ENCODE data around the gene HOXB1.
"Not testable (repeated sequence)": the region's sequence is repeated elsewhere in the genome, so short reads cannot be mapped to it uniquely, and the experiment has no call there.

HOXB1 gene

DNA sequence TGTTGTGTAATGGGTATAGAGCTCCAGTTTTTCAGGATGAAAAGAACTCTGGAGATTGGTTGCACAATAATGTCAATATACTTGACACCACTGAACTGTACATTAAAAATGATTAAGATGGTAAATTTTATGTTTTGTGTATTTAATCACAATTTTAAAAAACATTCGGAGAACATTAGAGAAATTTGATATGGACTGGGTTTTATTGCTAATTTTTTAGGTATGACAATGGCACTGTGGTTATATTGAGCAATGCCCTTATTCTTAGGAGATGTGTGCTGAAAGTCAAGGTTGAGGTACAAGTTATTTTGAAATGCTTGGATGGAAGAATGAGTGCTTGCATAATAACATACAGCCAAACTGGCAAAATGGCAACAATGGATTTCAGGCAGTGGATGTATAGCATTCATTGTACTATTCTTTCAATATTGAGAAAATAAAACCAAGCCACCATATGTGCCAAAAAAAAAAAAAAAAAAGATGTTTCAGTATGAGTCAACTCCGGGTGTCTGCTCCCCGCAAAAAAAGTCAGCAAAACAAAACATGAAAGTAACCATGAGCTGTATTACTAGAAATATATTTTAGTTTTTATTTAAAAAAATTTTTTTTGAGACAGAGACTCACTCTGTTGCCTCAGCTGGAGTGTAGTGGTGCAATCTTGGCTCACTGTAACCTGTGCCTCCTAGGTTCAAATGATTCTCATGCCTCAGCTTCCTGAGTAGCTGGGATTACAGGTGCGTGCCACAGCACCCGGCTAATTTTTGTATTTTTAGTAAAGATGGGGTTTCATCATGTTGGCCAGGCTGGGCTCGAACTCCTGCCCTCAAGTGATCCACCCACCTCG is 19.8 kb downstream of the HOXB1 start:
- Histone ChIP-seq H3K9me3 (ENCODE audit: control insufficient read depth, insufficient read depth, low read length) (no peaks in the 10 kb centered on the region), H3K27ac (ENCODE audit: low read depth, low read length) (no peak overlapping the region), H3K9ac (ENCODE audit: low read depth, low read length) (no peak overlapping the region), H3K4me3 (ENCODE audit: low read depth, low read length) (no peak overlapping the region), H3K4me1 (ENCODE audit: control insufficient read depth, insufficient read depth, low read length) (peaks cover 5% of the 10 kb centered on the region), H3K27me3 (ENCODE audit: control insufficient read depth, insufficient read depth, low read length) (peaks cover 24% of the 10 kb centered on the region), H3K36me3 (ENCODE audit: control insufficient read depth, insufficient read depth, low read length) (no peaks in the 10 kb centered on the region)

DNA sequence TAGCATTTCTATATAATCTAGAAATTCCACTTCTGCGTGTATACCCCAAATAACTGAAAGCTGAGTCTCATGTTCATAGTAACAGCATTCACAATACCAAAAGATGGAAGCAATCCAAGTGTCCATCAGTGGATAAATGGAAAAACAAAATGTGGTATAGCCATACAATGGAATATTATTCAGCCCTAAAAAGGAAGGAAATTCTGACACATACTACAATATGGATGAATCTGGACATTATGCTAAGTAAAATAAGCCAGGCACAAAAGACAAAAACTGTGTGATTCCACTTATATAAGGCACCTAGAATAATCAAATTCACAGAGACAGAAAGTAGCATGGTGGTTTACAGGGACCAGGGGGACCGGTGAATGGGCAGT is 20.4 kb downstream of the HOXB1 start:
- Histone ChIP-seq H3K27me3 (ENCODE audit: control insufficient read depth, insufficient read depth, low read length) (peaks cover 23% of the 10 kb centered on the region), H3K9ac (ENCODE audit: low read depth, low read length) (no peak overlapping the region), H3K9me3 (ENCODE audit: control insufficient read depth, insufficient read depth, low read length) (no peaks in the 10 kb centered on the region), H3K36me3 (ENCODE audit: control insufficient read depth, insufficient read depth, low read length) (no peaks in the 10 kb centered on the region), H3K27ac (ENCODE audit: low read depth, low read length) (no peak overlapping the region), H3K4me3 (ENCODE audit: low read depth, low read length) (no peak overlapping the region), H3K4me1 (ENCODE audit: control insufficient read depth, insufficient read depth, low read length) (0 out of 2 replicates have a peak, but pooled peaks cover 8% of the 10 kb centered on the region)

DNA sequence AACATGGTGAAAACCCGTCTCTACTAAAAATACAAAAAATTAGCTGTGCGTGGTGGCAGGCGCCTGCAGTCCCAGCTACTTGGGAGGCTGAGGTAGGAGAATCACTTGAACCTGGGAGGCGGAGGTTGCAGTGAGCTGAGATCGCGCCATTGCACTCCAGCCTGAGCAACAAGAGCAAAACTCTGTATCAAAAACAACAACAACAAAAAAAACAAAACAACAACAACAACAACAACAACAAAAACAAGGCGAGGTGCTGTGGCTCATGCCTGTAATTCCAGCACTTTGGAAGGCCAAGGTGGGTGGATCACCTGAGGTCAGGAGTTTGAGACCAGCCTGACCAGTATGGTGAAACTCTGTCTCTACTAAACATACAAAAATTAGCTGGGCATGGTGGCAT is 21.1 kb downstream of the HOXB1 start:
- H3K36me3 ChIP-seq (ENCODE audit: control insufficient read depth, insufficient read depth, low read length); H3K9me3 ChIP-seq (ENCODE audit: control insufficient read depth, insufficient read depth, low read length); H3K9ac ChIP-seq (ENCODE audit: low read depth, low read length); H3K4me3 ChIP-seq (ENCODE audit: low read depth, low read length); H3K4me1 ChIP-seq (ENCODE audit: control insufficient read depth, insufficient read depth, low read length); H3K27ac ChIP-seq (ENCODE audit: low read depth, low read length): not testable (repeated sequence)
- H3K27me3 ChIP-seq (ENCODE audit: control insufficient read depth, insufficient read depth, low read length), result peaks cover 18% of the 10 kb centered on the region

GRCh38 chr17:48506246-48506645 is 24.6 kb downstream of the HOXB1 start:
- no peak overlapping the region for H3K9ac ChIP-seq (ENCODE audit: low read depth, low read length)
- H3K4me3 ChIP-seq (ENCODE audit: low read depth, low read length), result no peak overlapping the region
- H3K27me3 ChIP-seq (ENCODE audit: control insufficient read depth, insufficient read depth, low read length), result peaks cover 33% of the 10 kb centered on the region

GRCh38 chr17:48505788-48506187 is 25.0 kb downstream of the HOXB1 start:
- H3K9me3 ChIP-seq (ENCODE audit: control insufficient read depth, insufficient read depth, low read length), result no peaks in the 10 kb centered on the region
- H3K4me3 ChIP-seq (ENCODE audit: low read depth, low read length), result no peak overlapping the region; the same call in 1 of the 2 replicates
- peaks cover 38% of the 10 kb centered on the region for H3K27me3 ChIP-seq (ENCODE audit: control insufficient read depth, insufficient read depth, low read length)
- H3K36me3 ChIP-seq (ENCODE audit: control insufficient read depth, insufficient read depth, low read length), result no peaks in the 10 kb centered on the region
- no peak overlapping the region for H3K9ac ChIP-seq (ENCODE audit: low read depth, low read length)
- H3K4me1 ChIP-seq (ENCODE audit: control insufficient read depth, insufficient read depth, low read length), result peaks cover 19% of the 10 kb centered on the region; the same call in 1 of the 2 replicates
- no peak overlapping the region for H3K27ac ChIP-seq (ENCODE audit: low read depth, low read length)

More at GRCh38 chr17:48506246-48506645, 24.6 kb downstream of the HOXB1 start:
- Histone ChIP-seq H3K27ac (ENCODE audit: low read depth, low read length) (no peak overlapping the region), H3K36me3 (ENCODE audit: control insufficient read depth, insufficient read depth, low read length) (no peaks in the 10 kb centered on the region), H3K9me3 (ENCODE audit: control insufficient read depth, insufficient read depth, low read length) (no peaks in the 10 kb centered on the region), H3K4me1 (ENCODE audit: control insufficient read depth, insufficient read depth, low read length) (peaks cover 19% of the 10 kb centered on the region; the same call in 1 of the 2 replicates)

DNA sequence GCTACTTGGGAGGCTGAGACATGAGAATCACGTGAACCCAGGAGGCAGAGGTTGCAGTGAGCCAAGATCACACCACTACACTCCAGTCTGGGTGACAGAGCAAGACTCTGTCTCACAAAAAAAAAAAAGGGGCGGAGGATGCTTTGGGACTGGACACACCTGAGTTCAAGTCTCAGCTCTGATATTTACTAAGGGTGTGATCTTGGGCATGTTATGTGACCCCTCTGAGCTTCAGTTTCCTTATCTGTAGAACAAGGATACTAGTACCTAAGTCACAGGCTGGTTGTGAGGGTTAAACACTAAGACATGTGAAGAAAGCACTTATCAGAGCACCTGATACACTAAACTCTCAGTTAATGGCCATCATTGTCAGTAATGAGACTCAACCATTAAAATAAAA is 25.9 kb downstream of the HOXB1 start:
- Histone ChIP-seq H3K27ac (ENCODE audit: low read depth, low read length) (no peak overlapping the region), H3K9me3 (ENCODE audit: control insufficient read depth, insufficient read depth, low read length) (no peaks in the 10 kb centered on the region), H3K4me3 (ENCODE audit: low read depth, low read length) (no peak overlapping the region), H3K9ac (ENCODE audit: low read depth, low read length) (no peak overlapping the region), H3K36me3 (ENCODE audit: control insufficient read depth, insufficient read depth, low read length) (no peaks in the 10 kb centered on the region), H3K27me3 (ENCODE audit: control insufficient read depth, insufficient read depth, low read length) (peaks cover 46% of the 10 kb centered on the region), H3K4me1 (ENCODE audit: control insufficient read depth, insufficient read depth, low read length) (peaks cover 19% of the 10 kb centered on the region; the same call in 1 of the 2 replicates)

DNA sequence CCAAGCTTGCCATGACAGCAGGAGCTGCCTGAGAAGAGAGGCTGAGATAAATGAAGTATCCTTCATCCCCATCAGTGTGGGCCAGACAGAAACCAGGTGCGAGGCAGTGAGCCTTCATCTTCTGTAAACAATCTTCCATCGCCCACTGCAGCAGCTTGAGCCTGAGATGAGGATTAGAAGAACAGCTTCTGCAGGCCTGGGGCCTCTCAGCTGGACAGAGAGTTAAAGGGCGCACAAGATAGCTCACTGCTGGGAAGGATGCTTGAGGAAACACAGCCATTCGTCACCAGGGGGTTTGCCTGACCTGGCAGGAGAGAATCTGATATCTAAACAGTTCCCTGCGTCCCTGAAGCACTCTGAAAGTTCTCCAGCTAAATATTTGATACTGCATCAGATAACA is 27.1 kb downstream of the HOXB1 start:
- Histone ChIP-seq H3K4me1 (ENCODE audit: control insufficient read depth, insufficient read depth, low read length) (peaks cover 19% of the 10 kb centered on the region; the same call in 1 of the 2 replicates), H3K27ac (ENCODE audit: low read depth, low read length) (no peak overlapping the region), H3K9me3 (ENCODE audit: control insufficient read depth, insufficient read depth, low read length) (no peaks in the 10 kb centered on the region), H3K36me3 (ENCODE audit: control insufficient read depth, insufficient read depth, low read length) (no peaks in the 10 kb centered on the region), H3K9ac (ENCODE audit: low read depth, low read length) (no peak overlapping the region), H3K27me3 (ENCODE audit: control insufficient read depth, insufficient read depth, low read length) (peaks cover 54% of the 10 kb centered on the region), H3K4me3 (ENCODE audit: low read depth, low read length) (no peak overlapping the region)

DNA sequence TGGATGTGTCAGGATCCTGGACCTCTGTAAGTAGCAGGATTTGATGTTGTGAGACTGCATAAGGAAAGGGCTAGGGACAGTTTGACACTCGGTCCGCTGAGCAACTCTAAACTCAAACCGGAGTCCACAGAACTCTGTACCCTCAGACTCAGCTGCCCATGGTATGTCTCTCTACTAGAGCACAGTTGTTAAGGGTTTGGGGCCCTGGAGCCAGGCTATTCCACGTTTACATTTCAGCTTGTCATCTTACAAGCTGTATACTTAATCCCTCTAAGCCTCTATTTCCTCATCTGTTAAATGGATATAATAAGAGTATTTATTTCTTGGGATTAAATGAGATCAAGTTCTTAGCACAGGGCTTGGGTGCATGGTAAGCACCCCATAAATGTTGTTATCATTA is 27.9 kb downstream of the HOXB1 start:
- Histone ChIP-seq H3K4me3 (ENCODE audit: low read depth, low read length) (no peak overlapping the region), H3K9ac (ENCODE audit: low read depth, low read length) (no peak overlapping the region), H3K36me3 (ENCODE audit: control insufficient read depth, insufficient read depth, low read length) (no peaks in the 10 kb centered on the region), H3K27me3 (ENCODE audit: control insufficient read depth, insufficient read depth, low read length) (peaks cover 62% of the 10 kb centered on the region), H3K27ac (ENCODE audit: low read depth, low read length) (no peak overlapping the region), H3K4me1 (ENCODE audit: control insufficient read depth, insufficient read depth, low read length) (peaks cover 24% of the 10 kb centered on the region), H3K9me3 (ENCODE audit: control insufficient read depth, insufficient read depth, low read length) (no peaks in the 10 kb centered on the region)

GRCh38 chr17:48502312-48502711 is 28.5 kb downstream of the HOXB1 start:
- Histone ChIP-seq H3K27me3 (ENCODE audit: control insufficient read depth, insufficient read depth, low read length) (peaks cover 68% of the 10 kb centered on the region), H3K4me1 (ENCODE audit: control insufficient read depth, insufficient read depth, low read length) (peaks cover 25% of the 10 kb centered on the region), H3K36me3 (ENCODE audit: control insufficient read depth, insufficient read depth, low read length) (no peaks in the 10 kb centered on the region)

GRCh38 chr17:48500435-48501426 is 30.1 kb downstream of the HOXB1 start:
- no peaks in the 10 kb centered on the region for H3K9me3 ChIP-seq (ENCODE audit: control insufficient read depth, insufficient read depth, low read length)
- no peak overlapping the region for H3K9ac ChIP-seq (ENCODE audit: low read depth, low read length)
- no peaks in the 10 kb centered on the region for H3K36me3 ChIP-seq (ENCODE audit: control insufficient read depth, insufficient read depth, low read length)
- no peak overlapping the region for H3K4me3 ChIP-seq (ENCODE audit: low read depth, low read length)
- H3K27ac ChIP-seq (ENCODE audit: low read depth, low read length), result no peak overlapping the region
- peaks cover 72% of the 10 kb centered on the region for H3K27me3 ChIP-seq (ENCODE audit: control insufficient read depth, insufficient read depth, low read length)
- peaks cover 21% of the 10 kb centered on the region for H3K4me1 ChIP-seq (ENCODE audit: control insufficient read depth, insufficient read depth, low read length)

More at GRCh38 chr17:48502312-48502711, 28.5 kb downstream of the HOXB1 start:
- Histone ChIP-seq H3K4me3 (ENCODE audit: low read depth, low read length) (no peak overlapping the region), H3K9ac (ENCODE audit: low read depth, low read length) (no peak overlapping the region), H3K9me3 (ENCODE audit: control insufficient read depth, insufficient read depth, low read length) (no peaks in the 10 kb centered on the region), H3K27ac (ENCODE audit: low read depth, low read length) (no peak overlapping the region)

Data from HUES48 (cell line).